A549 (cell line): ENCODE data around the gene MAN1C1. TPM values are rescaled to one million over a fixed set of nuclear protein-coding genes. Genes with fewer than 3 reads are reported as not detected.

Source experiments
- ATAC-seq, 2 experiments: fragments of 200-7000 bp in 1 of 2; fragments of >200 bp in 1 of 2; cut with Nextera tagmentation in 1 of 2; cut with Tn5 transposase in 1 of 2; 3 replicates each; pipeline versions ENCODE4 v1.8.0 to v1.9.1; 2018 to 2020; ENCODE audit warnings: mild to moderate bottlenecking in 1 of 2, moderate library complexity in 1 of 2
- CTCF ChIA-PET: fragments of 300-600 bp; sonication (Branson Sonifier 250); formaldehyde crosslinking; extraction: SDS; loops from one replicate; lab custom pipeline; 2021; ENCODE audit warnings: antibody characterized with exemption, inconsistent platforms; lab: Yijun Ruan, JAX
- POLR2A ChIA-PET: fragments of 350-600 bp; formaldehyde crosslinking; extraction: SDS; loops from one replicate; lab custom pipeline; 2021; ENCODE audit warnings: antibody characterized with exemption, inconsistent platforms; lab: Yijun Ruan, JAX
- DNase-seq, 2 experiments: peaks; one replicate each; pipeline versions ENCODE4 v3.0.0 to v3.0.0-alpha.2; 2011 to 2016; ENCODE audit warnings: low read depth in 1 of 2, low spot score in 1 of 2
- FAIRE-seq: peaks from 2 replicates; lab custom pipeline; 2011; peaks lifted over from hg19 to GRCh38; lab: Jason Lieb, UNC
- H3K27ac ChIP-seq, 2 experiments: fragments of >200 bp; sonication (Bioruptor Twin); formaldehyde crosslinking; 3 replicates each; pipeline ENCODE4 v1.5.1; 2016 to 2017
- H3K4me1 ChIP-seq: fragments of >200 bp; sonication (Bioruptor Twin); formaldehyde crosslinking; 3 replicates; pipeline ENCODE4 v1.6.1; 2016
- H3K4me2 ChIP-seq: fragments of >200 bp; sonication (Bioruptor Twin); formaldehyde crosslinking; 3 replicates; pipeline ENCODE4 v1.6.1; 2016
- H3K4me3 ChIP-seq: fragments of >200 bp; sonication (Bioruptor Twin); formaldehyde crosslinking; 3 replicates; pipeline ENCODE4 v1.5.1; 2016
- H3K9me3 ChIP-seq: fragments of >200 bp; sonication (Bioruptor Twin); formaldehyde crosslinking; 3 replicates; pipeline ENCODE4 v1.6.1; 2016
- BHLHE40 ChIP-seq: IDR thresholded peaks from 2 replicates; pipeline ENCODE4 v1.6.1; 2012; ENCODE audit warnings: low read depth, low read length, inconsistent platforms
- CBX2 ChIP-seq: fragments of 200-600 bp; sonication (generic); IDR thresholded peaks from 2 replicates; pipeline ENCODE4 v1.6.1; 2016; ENCODE audit warnings: low read depth, mild to moderate bottlenecking, borderline replicate concordance
- CHD2 ChIP-seq: fragments of 150-350 bp; IDR thresholded peaks from 2 replicates; pipeline ENCODE4 v1.6.1; 2014; ENCODE audit warnings: low read length; ENCODE audit not compliant: partially characterized antibody
- CHD4 ChIP-seq: fragments of 200-600 bp; sonication (generic); IDR thresholded peaks from 2 replicates; pipeline ENCODE4 v1.6.1; 2016; ENCODE audit warnings: antibody characterized with exemption, mild to moderate bottlenecking, borderline replicate concordance
- CTCF ChIP-seq: fragments of >200 bp; sonication (Bioruptor Twin); formaldehyde crosslinking; IDR thresholded peaks from 3 replicates; pipeline ENCODE4 v1.5.1; 2016
- EHF ChIP-seq: fragments of 250-450 bp; sonication (Bioruptor Pico); IDR thresholded peaks from 2 replicates; pipeline ENCODE4 v1.5.0; 2020; ENCODE audit warnings: mild to moderate bottlenecking
- EHMT2 ChIP-seq: fragments of 200-600 bp; sonication (generic); IDR thresholded peaks from 2 replicates; pipeline ENCODE4 v1.6.1; 2016; ENCODE audit warnings: antibody characterized with exemption, low read depth, mild to moderate bottlenecking, moderate library complexity
- EP300 ChIP-seq, 2 experiments: fragments of >200 bp; sonication (Bioruptor Twin); formaldehyde crosslinking; IDR thresholded peaks; 2 replicates in 1 of 2; 3 replicates in 1 of 2; pipeline ENCODE4 v1.6.1; 2016 to 2017
- FOSL2 ChIP-seq, 2 experiments: fragments of 450-650 bp in 1 of 2; fragments of >200 bp in 1 of 2; sonication (Bioruptor Twin) in 1 of 2; formaldehyde crosslinking; IDR thresholded peaks; 2 replicates each; pipeline versions ENCODE4 v1.5.0 to v1.6.1; 2016 to 2020; ENCODE audit warnings: mild to moderate bottlenecking in 1 of 2, moderate library complexity in 1 of 2
- HEYL ChIP-seq: fragments of 250-450 bp; sonication (Bioruptor Pico); IDR thresholded peaks from 2 replicates; pipeline ENCODE4 v1.8.0; 2021; ENCODE audit warnings: mild to moderate bottlenecking, moderate library complexity
- HOXB5 ChIP-seq: fragments of 250-450 bp; sonication (Bioruptor Pico); IDR thresholded peaks from 2 replicates; pipeline ENCODE4 v1.5.0; 2020; ENCODE audit warnings: mild to moderate bottlenecking, moderate library complexity
- JUN ChIP-seq, 2 experiments: fragments of >200 bp; sonication (Bioruptor Twin); formaldehyde crosslinking; IDR thresholded peaks; 2 replicates in 1 of 2; 3 replicates in 1 of 2; pipeline ENCODE4 v1.6.1; 2016 to 2017
- KDM1A ChIP-seq: fragments of 200-600 bp; sonication (generic); IDR thresholded peaks from 2 replicates; pipeline ENCODE4 v1.6.1; 2016; ENCODE audit warnings: low read depth, mild to moderate bottlenecking
- KDM5A ChIP-seq: fragments of 200-600 bp; sonication (generic); IDR thresholded peaks from 2 replicates; pipeline ENCODE4 v1.6.1; 2016; ENCODE audit warnings: antibody characterized with exemption, mild to moderate bottlenecking
- MAFK ChIP-seq: fragments of 450-650 bp; IDR thresholded peaks from 2 replicates; pipeline ENCODE4 v1.6.1; 2014; ENCODE audit not compliant: partially characterized antibody
- MAX ChIP-seq: IDR thresholded peaks from 2 replicates; pipeline ENCODE4 v1.6.1; 2012
- PBX3 ChIP-seq: IDR thresholded peaks from 2 replicates; pipeline ENCODE4 v1.6.1; 2012
- PHF8 ChIP-seq: fragments of 200-600 bp; sonication (generic); IDR thresholded peaks from 2 replicates; pipeline ENCODE4 v1.6.1; 2016; ENCODE audit warnings: low read depth, mild to moderate bottlenecking, antibody characterized with exemption, moderate library complexity, borderline replicate concordance
- POLR2AphosphoS2 ChIP-seq: conservative IDR thresholded peaks from 2 replicates; pipeline ENCODE4 v1.6.1; 2012; ENCODE audit warnings: low read length, improper control_type of control experiment, inconsistent platforms
- RAD21 ChIP-seq, 2 experiments: fragments of >200 bp in 1 of 2; sonication (Bioruptor Twin) in 1 of 2; formaldehyde crosslinking in 1 of 2; IDR thresholded peaks in 1 of 2; conservative IDR thresholded peaks in 1 of 2; 2 replicates in 1 of 2; 3 replicates in 1 of 2; pipeline ENCODE4 v1.6.1; 2012 to 2018; ENCODE audit warnings: inconsistent platforms in 1 of 2
- RARB ChIP-seq: fragments of 250-450 bp; sonication (Bioruptor Pico); IDR thresholded peaks from 2 replicates; pipeline ENCODE4 v1.8.0; 2021; ENCODE audit warnings: mild to moderate bottlenecking, moderate library complexity
- RNF2 ChIP-seq: fragments of 200-600 bp; sonication (generic); IDR thresholded peaks from 2 replicates; pipeline ENCODE4 v1.6.1; 2016; ENCODE audit warnings: low read depth, mild to moderate bottlenecking, antibody characterized with exemption, moderate library complexity, borderline replicate concordance
- SMC3 ChIP-seq: fragments of >200 bp; sonication (Bioruptor Twin); formaldehyde crosslinking; IDR thresholded peaks from 3 replicates; pipeline ENCODE4 v1.6.1; 2018; ENCODE audit warnings: inconsistent platforms
- TP53 ChIP-seq: fragments of 250-450 bp; sonication (Bioruptor Pico); IDR thresholded peaks from 2 replicates; pipeline ENCODE4 v1.5.0; 2021; ENCODE audit warnings: mild to moderate bottlenecking, moderate library complexity
- ZC3H11A ChIP-seq: fragments of 450-650 bp; IDR thresholded peaks from 2 replicates; pipeline ENCODE4 v1.6.1; 2014; ENCODE audit warnings: antibody characterized with exemption, mild to moderate bottlenecking
- ZNF302 ChIP-seq: fragments of 250-450 bp; sonication (Bioruptor Pico); IDR thresholded peaks from 2 replicates; pipeline ENCODE4 v1.9.0; 2021; ENCODE audit warnings: inconsistent platforms, mild to moderate bottlenecking, moderate library complexity
- ZSCAN20 ChIP-seq: fragments of 250-450 bp; sonication (Bioruptor Pico); IDR thresholded peaks from 2 replicates; pipeline ENCODE4 v1.8.0; 2022; ENCODE audit warnings: mild to moderate bottlenecking, moderate library complexity
- WGBS: methylation state at CpG from one replicate; pipeline ENCODE4 v1.1.6; 2017; ENCODE audit errors: missing lambda C conversion rate; 5-methylcytosine and 5-hydroxymethylcytosine counted together
- polyA plus RNA-seq, 4 experiments: library from polyadenylated mRNA; depleted of rRNA in 3 of 4; stranded (reverse); fragments of >200 nt; fragmentation: RNase III in 1 of 4; extraction: RNeasy Plus Mini Kit Qiagen cat#74134 plus additional on column Dnase treatment in 1 of 4; gene quantifications; 2 replicates in 3 of 4; 3 replicates in 1 of 4; pipeline ENCODE4 v1.2.3, GENCODE V29; 2011 to 2017
- TF ChIP-seq, protein P1 (sequence below): fragments of >200 bp; sonication (Bioruptor Twin); formaldehyde crosslinking; IDR thresholded peaks from 2 replicates; pipeline ENCODE4 v1.6.1; 2016
- TF ChIP-seq, protein P2 (sequence below): IDR thresholded peaks from 2 replicates; pipeline ENCODE4 v1.6.1; 2012; ENCODE audit warnings: low read depth, borderline replicate concordance

Gene MAN1C1
- polyA plus RNA-seq, 2 of the 4 experiments (the other 2 are of a cell fraction): 0.22 to 0.27 TPM

DNA sequence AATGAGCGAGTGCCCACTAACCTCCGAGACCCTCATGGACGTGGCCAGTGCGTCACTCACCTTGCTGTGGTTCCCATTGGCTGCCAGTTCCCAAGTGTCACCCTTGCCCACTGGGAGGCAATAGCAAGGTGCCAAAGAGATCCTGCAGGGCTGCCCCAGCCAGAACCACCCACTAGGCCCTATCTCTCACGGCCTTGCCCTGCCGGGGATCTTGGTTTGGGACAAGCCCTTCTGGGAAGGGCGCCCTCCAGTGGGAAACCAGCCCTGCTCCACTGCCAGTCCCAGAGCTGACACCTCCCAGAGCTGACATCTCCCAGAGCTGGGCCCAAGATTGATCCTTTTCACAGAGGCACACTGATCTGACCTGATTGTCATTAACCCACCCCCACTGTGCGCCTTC lies 181.3 kb downstream of the MAN1C1 start:
- Histone ChIP-seq H3K4me1 (peaks cover 8% of the 10 kb centered on the region; the same call in 2 of the 3 replicates), H3K4me2 (no peak overlapping the region), H3K27ac (no peak overlapping the region), H3K9me3 (no peaks in the 10 kb centered on the region), H3K4me3 (no peak overlapping the region)
- peak; percentile 53 to 60 for DNase-seq
- FAIRE-seq: no peak
- TF ChIP-seq HOXB5 (CRISPR knock-in tag): no peak
- TF ChIP-seq CTCF: peak; percentile 32; the same call in 1 of the 3 replicates
- TF ChIP-seq, protein P1, sequence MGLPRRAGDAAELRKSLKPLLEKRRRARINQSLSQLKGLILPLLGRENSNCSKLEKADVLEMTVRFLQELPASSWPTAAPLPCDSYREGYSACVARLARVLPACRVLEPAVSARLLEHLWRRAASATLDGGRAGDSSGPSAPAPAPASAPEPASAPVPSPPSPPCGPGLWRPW: no peak
- TF ChIP-seq SMC3: peak; percentile 17; the same call in 1 of the 3 replicates
- TF ChIP-seq FOSL2 (IDR thresholded peaks at IDR 0.05): no peak
- no peak for TF ChIP-seq FOSL2 (CRISPR knock-in tag; IDR thresholded peaks at IDR 0.05)
- no peak for TF ChIP-seq MAFK
- TF ChIP-seq KDM5A: no peak
- no peak for TF ChIP-seq RNF2
- TF ChIP-seq ZSCAN20 (CRISPR knock-in tag): no peak
- peak in 1 of 2 experiments; percentile 26; a peak in 1 of 5 replicates for TF ChIP-seq RAD21 (conservative IDR thresholded peaks at IDR 0.05 in 1 of 2, IDR thresholded peaks at IDR 0.05 in 1 of 2)
- no peak for TF ChIP-seq PBX3
- TF ChIP-seq, protein P2, sequence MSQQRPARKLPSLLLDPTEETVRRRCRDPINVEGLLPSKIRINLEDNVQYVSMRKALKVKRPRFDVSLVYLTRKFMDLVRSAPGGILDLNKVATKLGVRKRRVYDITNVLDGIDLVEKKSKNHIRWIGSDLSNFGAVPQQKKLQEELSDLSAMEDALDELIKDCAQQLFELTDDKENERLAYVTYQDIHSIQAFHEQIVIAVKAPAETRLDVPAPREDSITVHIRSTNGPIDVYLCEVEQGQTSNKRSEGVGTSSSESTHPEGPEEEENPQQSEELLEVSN: no peak
- no peak for TF ChIP-seq POLR2AphosphoS2
- no peak for TF ChIP-seq CHD2
- TF ChIP-seq EHMT2: no peak
- no peak for TF ChIP-seq JUN (IDR thresholded peaks at IDR 0.05)
- TF ChIP-seq HEYL (CRISPR knock-in tag): no peak
- peak; percentile 57 to 81; a peak in 5 of 6 replicates for ATAC-seq
- WGBS: 79% methylated on average over 3 of the region's 8 CpGs
- ChIA-PET CTCF (interaction anchor here (0.7 to 3.3 kb wide), 14 partner anchors 12 to 342 kb away, joined by 3 to 30 read pairs (median 3); no protein-coding TSS in a partner anchor), POLR2A (no interaction called here)

DNA sequence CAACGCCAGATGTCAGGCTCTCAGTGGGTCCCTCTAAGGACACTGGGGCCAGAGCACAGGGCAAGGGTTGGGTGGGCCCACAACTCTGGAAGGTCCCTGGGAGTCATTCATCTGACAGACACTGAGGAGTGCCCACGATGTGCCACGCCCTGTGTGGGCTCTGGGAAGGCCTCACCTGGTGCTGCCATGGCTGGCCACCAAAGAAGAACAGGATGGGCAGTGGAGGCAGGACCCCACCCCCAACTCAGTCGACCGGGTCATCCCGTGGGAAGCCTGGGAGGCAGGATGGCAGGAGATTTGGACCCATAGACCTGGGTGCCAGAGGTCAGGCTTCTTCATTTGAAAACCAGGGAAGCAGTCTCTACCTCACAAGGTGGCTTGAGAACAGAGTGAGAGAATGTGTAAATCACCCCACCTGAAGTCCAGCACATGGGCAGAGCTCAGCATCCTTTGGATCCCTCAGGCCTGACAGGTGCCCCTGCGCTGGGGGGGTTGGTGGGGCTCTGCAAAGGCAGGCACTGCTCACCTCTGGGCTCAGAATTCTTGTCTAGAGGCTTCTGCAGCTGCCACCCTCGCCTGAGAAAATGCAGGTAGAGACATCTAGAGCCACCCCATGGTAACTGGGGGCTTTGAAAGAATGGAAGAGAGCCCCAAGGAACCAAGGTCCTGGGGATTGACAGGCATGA lies 182.2 kb downstream of the MAN1C1 start:
- H3K9me3 ChIP-seq: no peaks in the 10 kb centered on the region
- H3K27ac ChIP-seq: no peak overlapping the region
- ChIA-PET CTCF (interaction anchor here (0.9 to 3.3 kb wide), 6 partner anchors 11 to 343 kb away, joined by 3 to 30 read pairs (median 8); no protein-coding TSS in a partner anchor), POLR2A (no interaction called here)
- ATAC-seq: no peak
- H3K4me1 ChIP-seq: peaks cover 9% of the 10 kb centered on the region; the same call in 2 of the 3 replicates
- no peak for TF ChIP-seq PHF8
- TF ChIP-seq FOSL2 (IDR thresholded peaks at IDR 0.05): no peak
- no peak for TF ChIP-seq FOSL2 (CRISPR knock-in tag; IDR thresholded peaks at IDR 0.05)
- no peak for TF ChIP-seq ZNF302 (CRISPR knock-in tag)
- no peak for TF ChIP-seq ZC3H11A
- TF ChIP-seq TP53 (CRISPR knock-in tag): no peak
- no peak for TF ChIP-seq KDM1A
- no peak for TF ChIP-seq POLR2AphosphoS2
- no peak for TF ChIP-seq ZSCAN20 (CRISPR knock-in tag)
- TF ChIP-seq EHF: no peak
- no peak for TF ChIP-seq MAX
- TF ChIP-seq BHLHE40: no peak
- TF ChIP-seq CBX2: no peak
- no peak for TF ChIP-seq CHD4
- TF ChIP-seq EP300 (IDR thresholded peaks at IDR 0.05): no peak
- TF ChIP-seq PBX3: no peak
- TF ChIP-seq RARB (CRISPR knock-in tag): no peak
- TF ChIP-seq, all 56 proteins: peak for 0
- FAIRE-seq: no peak
- WGBS: 74% methylated on average over 6 of the region's 8 CpGs
- H3K4me3 ChIP-seq: no peak overlapping the region
- H3K4me2 ChIP-seq: no peak overlapping the region; the same call in 2 of the 3 replicates
- no peak for DNase-seq
